Non-pigmented ciliary epithelial cell (primary cell): Measurements from ENCODE around the gene PTGIR.

Experiments used
- DNase-seq: peaks from one replicate; pipeline ENCODE4 v3.0.0-alpha.2; 2010; ENCODE audit warnings: low read depth

The PTGIR gene

GRCh38 chr19:46601318-46602224 lies 23.3 kb downstream of the PTGIR start, which contains the start of gene CALM3:
Gene CALM3 (plus strand): TSS chr19:46601330. CDS start chr19:46601435, 105 bp downstream.
- DNase-seq, result no peak

GRCh38 chr19:46600384-46601317 lies 24.2 kb downstream of the PTGIR start:
- DNase-seq, result peak; percentile 87

GRCh38 chr19:46599716-46600373 lies 25.0 kb downstream of the PTGIR start:
- DNase-seq, result no peak

- DNase-seq, result no peak
Measured at GRCh38 chr19:46598372-46598917, 26.4 kb downstream of the PTGIR start.

GRCh38 chr19:46596008-46596407 lies 28.9 kb downstream of the PTGIR start:
- no peak for DNase-seq

GRCh38 chr19:46591870-46592269 lies 33.0 kb downstream of the PTGIR start:
- DNase-seq, result no peak

GRCh38 chr19:46591254-46591653 lies 33.6 kb downstream of the PTGIR start:
- DNase-seq, result no peak

- no peak for DNase-seq
Measured at GRCh38 chr19:46587861-46588260, 37.0 kb downstream of the PTGIR start.

- no peak for DNase-seq
Measured at GRCh38 chr19:46586294-46586693, 38.6 kb downstream of the PTGIR start.

GRCh38 chr19:46585539-46585938 lies 39.4 kb downstream of the PTGIR start:
- no peak for DNase-seq

GRCh38 chr19:46580247-46580646 lies 44.6 kb downstream of the PTGIR start:
- DNase-seq, result no peak

- DNase-seq, result no peak
Measured at GRCh38 chr19:46579361-46579879, 45.5 kb downstream of the PTGIR start.

- DNase-seq, result no peak
Measured at GRCh38 chr19:46578450-46578849, 46.4 kb downstream of the PTGIR start.

- peak; percentile 4 for DNase-seq
Measured at GRCh38 chr19:46574533-46574932, 50.4 kb downstream of the PTGIR start.

- DNase-seq, result no peak
Measured at GRCh38 chr19:46573679-46574498, 51.0 kb downstream of the PTGIR start.

- DNase-seq, result no peak
Measured at GRCh38 chr19:46571495-46571894, 53.4 kb downstream of the PTGIR start.
